ENCODE results near the gene BAAT.
"Not testable (repeated sequence)": the region's sequence is repeated elsewhere in the genome, so short reads cannot be mapped to it uniquely, and the experiment has no call there.

The BAAT gene

DNA sequence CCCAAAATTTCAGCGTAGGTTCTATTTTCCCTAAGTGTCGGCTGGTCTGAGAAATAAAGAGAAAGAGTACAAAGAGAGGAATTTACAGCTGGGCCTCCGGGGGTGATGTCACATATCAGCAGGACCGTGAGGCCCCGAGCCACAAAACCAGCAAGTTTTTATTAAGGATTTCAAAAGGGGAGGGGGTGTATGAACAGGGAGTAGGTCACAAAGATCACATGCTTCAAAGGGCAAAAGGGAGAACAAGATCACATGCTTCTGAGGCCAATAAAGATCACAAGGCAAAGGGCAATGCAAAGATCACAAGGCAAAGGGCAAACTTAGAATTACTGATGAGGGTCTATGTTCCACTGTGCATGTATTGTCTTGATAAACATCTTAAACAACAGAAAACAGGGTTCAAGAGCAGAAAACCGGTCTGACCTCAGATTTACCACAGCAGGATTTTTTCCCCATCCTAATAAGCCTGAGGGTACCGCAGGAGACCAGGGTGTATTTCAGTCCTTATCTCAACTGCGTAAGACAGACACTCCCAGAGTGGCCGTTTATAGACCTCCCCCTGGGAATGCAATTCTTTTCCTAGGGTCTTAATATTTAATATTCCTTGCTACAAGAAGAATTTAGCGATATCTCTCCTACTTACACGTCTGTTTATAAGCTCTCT is at the start of gene BAAT:
TSS of gene BAAT (minus strand) at position 134 of the 664 bp plus-strand sequence. CDS start 13,602 bp downstream, outside the sequence.
- DNase-seq (ENCODE audit: extremely low read depth, low read depth): not testable (repeated sequence)

DNA sequence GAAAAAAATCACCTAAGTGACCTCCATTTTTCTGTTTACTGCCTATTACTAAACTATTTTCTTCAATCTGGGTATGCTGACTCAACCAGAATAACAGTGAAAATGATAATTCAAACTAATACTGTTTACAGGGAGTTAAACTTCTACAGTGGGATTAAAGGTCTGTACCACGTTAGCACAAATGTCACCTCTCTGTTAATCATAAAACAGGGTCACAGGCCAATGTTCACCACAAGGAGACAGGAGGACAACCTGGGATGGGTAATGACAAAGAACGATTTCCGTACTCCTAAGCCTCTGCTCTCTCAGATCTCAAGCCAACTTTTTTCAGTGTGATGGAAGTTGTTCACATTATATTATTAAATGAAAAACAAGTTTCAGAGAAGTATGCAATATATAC is 48.4 kb upstream of the BAAT start:
- DNase-seq (ENCODE audit: extremely low read depth, low read depth): no peak
- TF ChIP-seq, protein P1, sequence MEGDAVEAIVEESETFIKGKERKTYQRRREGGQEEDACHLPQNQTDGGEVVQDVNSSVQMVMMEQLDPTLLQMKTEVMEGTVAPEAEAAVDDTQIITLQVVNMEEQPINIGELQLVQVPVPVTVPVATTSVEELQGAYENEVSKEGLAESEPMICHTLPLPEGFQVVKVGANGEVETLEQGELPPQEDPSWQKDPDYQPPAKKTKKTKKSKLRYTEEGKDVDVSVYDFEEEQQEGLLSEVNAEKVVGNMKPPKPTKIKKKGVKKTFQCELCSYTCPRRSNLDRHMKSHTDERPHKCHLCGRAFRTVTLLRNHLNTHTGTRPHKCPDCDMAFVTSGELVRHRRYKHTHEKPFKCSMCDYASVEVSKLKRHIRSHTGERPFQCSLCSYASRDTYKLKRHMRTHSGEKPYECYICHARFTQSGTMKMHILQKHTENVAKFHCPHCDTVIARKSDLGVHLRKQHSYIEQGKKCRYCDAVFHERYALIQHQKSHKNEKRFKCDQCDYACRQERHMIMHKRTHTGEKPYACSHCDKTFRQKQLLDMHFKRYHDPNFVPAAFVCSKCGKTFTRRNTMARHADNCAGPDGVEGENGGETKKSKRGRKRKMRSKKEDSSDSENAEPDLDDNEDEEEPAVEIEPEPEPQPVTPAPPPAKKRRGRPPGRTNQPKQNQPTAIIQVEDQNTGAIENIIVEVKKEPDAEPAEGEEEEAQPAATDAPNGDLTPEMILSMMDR (IDR thresholded peaks at IDR 0.05; ENCODE audit: low read depth, low read length): no peak

DNA sequence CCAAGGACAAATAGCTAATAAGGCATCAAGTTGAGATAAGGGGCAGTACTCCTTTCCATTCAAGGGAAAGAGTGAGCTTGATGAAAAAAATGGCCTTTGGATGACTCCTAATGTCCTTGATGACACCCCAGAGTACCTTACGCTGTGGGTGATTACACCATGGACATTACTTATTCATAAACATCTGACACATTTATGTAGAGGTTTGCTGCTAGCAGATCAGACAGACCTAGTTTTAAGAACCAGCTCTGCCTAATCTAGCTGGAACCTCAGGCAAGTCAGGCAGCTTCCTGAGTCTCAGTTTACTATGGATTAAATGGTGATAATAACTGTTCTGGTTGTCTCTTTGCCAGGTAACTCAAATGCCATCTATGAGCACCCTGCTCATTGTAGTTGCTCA is 47.9 kb upstream of the BAAT start:
- no peak for DNase-seq (ENCODE audit: extremely low read depth, low read depth)

DNA sequence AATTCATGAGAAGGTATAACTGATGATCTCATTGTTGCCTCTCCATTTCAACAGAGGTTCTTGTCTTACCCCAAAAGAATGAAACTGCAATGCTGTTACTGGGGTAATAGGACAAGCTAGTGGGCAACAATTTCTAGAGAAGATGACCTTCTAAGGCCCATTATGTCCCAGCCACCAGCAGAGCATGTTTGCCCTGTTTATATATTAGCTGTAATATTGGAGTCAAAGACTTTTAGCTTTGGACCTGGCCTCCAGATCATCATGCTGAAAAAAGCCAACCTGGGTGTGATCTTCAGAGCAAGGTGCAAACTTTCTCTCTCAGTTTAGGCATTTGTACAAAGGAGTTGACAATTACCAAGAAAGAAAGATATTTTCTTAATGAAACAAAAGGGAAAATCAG is 47.4 kb upstream of the BAAT start:
- TF ChIP-seq, protein P1 (IDR thresholded peaks at IDR 0.05; ENCODE audit: low read depth, low read length): no peak
- DNase-seq (ENCODE audit: extremely low read depth, low read depth): no peak

More for the DNA sequence above, 47.9 kb upstream of the BAAT start:
- TF ChIP-seq, protein P1 (IDR thresholded peaks at IDR 0.05; ENCODE audit: low read depth, low read length): no peak

DNA sequence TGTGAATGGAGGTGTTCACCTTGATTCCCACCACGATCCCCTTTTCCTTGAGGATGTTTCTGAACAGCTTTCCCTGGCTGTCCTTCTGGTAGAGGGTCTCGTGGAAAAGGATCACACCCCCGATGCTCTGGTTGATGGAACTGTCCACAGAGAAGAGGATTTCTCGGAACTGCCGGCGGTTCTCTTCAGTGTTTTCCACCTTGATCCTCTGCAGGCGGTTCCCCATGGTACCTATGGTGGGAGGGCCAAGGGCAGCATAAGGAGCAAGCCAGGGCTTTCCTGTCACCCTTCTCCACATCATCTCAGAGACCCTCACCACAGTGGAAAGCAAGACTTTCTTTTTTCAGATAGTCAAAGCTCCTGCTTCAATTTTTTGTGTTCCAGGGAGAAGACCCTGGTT is 44.9 kb upstream of the BAAT start:
- DNase-seq (ENCODE audit: extremely low read depth, low read depth): no peak
- TF ChIP-seq, protein P1 (IDR thresholded peaks at IDR 0.05; ENCODE audit: low read depth, low read length): no peak

DNA sequence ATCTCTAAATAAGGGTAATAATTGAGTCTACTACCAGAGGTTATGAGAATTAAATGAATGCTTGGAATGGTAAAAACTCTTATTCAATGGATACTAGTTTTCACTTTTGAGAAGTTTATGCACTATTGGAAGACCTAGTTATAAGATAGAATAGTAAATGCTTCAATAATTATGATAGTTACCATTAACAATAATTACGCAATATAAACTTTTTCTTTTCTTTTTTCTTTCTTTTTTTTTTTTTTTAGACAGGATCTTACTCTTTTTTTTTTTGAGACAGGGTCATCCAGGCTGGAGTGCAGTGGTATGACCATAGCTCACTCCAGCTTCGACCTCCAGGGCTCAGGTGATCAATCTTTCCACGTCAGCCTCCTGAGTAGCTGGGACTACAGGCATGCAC is 44.1 kb upstream of the BAAT start:
- DNase-seq (ENCODE audit: extremely low read depth, low read depth): no peak
- TF ChIP-seq, protein P1 (IDR thresholded peaks at IDR 0.05; ENCODE audit: low read depth, low read length): no peak

DNA sequence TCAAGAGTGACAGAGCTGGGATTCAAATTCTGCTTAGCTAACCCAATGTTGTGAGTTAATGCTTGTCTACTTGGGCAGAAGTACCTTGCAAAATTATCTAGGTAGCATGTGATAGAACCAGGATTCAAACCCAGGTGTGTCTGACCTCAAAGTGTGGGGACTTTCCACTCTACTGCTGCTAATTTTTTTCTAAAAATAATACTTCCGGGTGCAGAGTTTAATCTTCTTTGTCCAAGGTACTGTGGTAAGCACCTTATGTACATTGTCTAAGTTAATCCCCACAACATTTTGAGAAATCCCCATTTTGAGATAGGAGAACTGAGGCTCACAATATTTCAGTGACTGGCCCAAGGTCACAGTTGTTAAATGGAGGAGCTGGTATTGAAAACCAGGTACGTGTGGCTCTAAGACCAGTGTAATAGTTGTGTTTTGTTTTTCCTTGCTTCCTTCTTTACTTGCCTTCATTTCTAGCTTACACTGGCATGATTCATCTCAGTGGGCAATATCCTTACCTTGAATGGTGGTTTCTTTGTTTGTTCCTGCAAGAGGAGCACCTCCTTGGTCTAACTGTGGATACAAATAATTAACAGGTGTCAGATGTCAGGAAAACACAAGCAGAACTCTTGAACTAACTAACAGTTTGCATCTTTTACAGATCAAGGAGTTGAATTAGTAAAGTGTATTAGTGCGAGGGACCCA is 43.3 kb upstream of the BAAT start:
- DNase-seq (ENCODE audit: extremely low read depth, low read depth): no peak
- TF ChIP-seq, protein P1 (IDR thresholded peaks at IDR 0.05; ENCODE audit: low read depth, low read length): no peak

Data from AG09319 (cell line).